ENCODE measurements around the gene HRCT1. TPM values are rescaled to one million over a fixed set of nuclear protein-coding genes. Genes with fewer than 3 reads are reported as not detected.

The HRCT1 gene
- total RNA-seq, 2 donors from 2014 or later, result not detected

GRCh38 chr9:35939679-35940250 is 33.8 kb downstream of the HRCT1 start:
- DNase-seq, result no peak
- Mint-ChIP-seq H3K27ac (no peak overlapping the region), H3K36me3 (ENCODE audit: low read depth) (no peaks in the 10 kb centered on the region), H3K4me3 (no peak overlapping the region), H3K4me1 (no peaks in the 10 kb centered on the region), H3K27me3 (ENCODE audit: insufficient read depth) (peaks cover 53% of the 10 kb centered on the region), H3K9me3 (no peaks in the 10 kb centered on the region)
- H3K4me3 ChIP-seq (ENCODE audit: low read length), result no peak overlapping the region
- no peak for TF ChIP-seq CTCF (conservative IDR thresholded peaks at IDR 0.05)
- H3K36me3 ChIP-seq (ENCODE audit: control insufficient read depth, insufficient read depth, low read length), result no peaks in the 10 kb centered on the region
- H3K27ac ChIP-seq (ENCODE audit: low read depth, low read length), result no peak overlapping the region
- H3K27me3 ChIP-seq (ENCODE audit: control insufficient read depth, insufficient read depth, low read length, poor library complexity, severe bottlenecking), result peaks cover 44% of the 10 kb centered on the region
- no peak overlapping the region for H3K9ac ChIP-seq (ENCODE audit: extremely low read depth, low read length, poor library complexity, severe bottlenecking)
- 88 to 94% methylated on average over 6 to 8 of the region's 8 CpGs for WGBS, 2 experiments (ENCODE audit: insufficient coverage in 1 of 2, insufficient read length in 1 of 2)
- peaks cover 2% of the 10 kb centered on the region for H3K4me1 ChIP-seq (ENCODE audit: control insufficient read depth, insufficient read depth, low read length)
- peaks cover 5% of the 10 kb centered on the region for H3K9me3 ChIP-seq (ENCODE audit: control insufficient read depth, low read length)

- no peak for DNase-seq
- H3K27ac ChIP-seq (ENCODE audit: low read depth, low read length), result no peak overlapping the region
- no peaks in the 10 kb centered on the region for H3K36me3 ChIP-seq (ENCODE audit: control insufficient read depth, insufficient read depth, low read length)
- Mint-ChIP-seq H3K27ac (no peak overlapping the region), H3K4me1 (peaks cover 2% of the 10 kb centered on the region), H3K36me3 (ENCODE audit: low read depth) (no peaks in the 10 kb centered on the region), H3K4me3 (no peak overlapping the region), H3K9me3 (peaks cover 9% of the 10 kb centered on the region), H3K27me3 (ENCODE audit: insufficient read depth) (peaks cover 62% of the 10 kb centered on the region)
- H3K9ac ChIP-seq (ENCODE audit: extremely low read depth, low read length, poor library complexity, severe bottlenecking), result no peak overlapping the region
- H3K4me1 ChIP-seq (ENCODE audit: control insufficient read depth, insufficient read depth, low read length), result peaks cover 2% of the 10 kb centered on the region
- peaks cover 47% of the 10 kb centered on the region for H3K27me3 ChIP-seq (ENCODE audit: control insufficient read depth, insufficient read depth, low read length, poor library complexity, severe bottlenecking)
- H3K4me3 ChIP-seq (ENCODE audit: low read length), result peak overlapping the region; percentile 28
- H3K9me3 ChIP-seq (ENCODE audit: control insufficient read depth, low read length), result peaks cover 10% of the 10 kb centered on the region
- TF ChIP-seq CTCF (conservative IDR thresholded peaks at IDR 0.05), result no peak
- 80 to 82% methylated on average over 6 to 7 of the region's 7 CpGs for WGBS, 2 experiments (ENCODE audit: insufficient coverage in 1 of 2, insufficient read length in 1 of 2)
Measured at GRCh38 chr9:35940458-35941407, 34.7 kb downstream of the HRCT1 start.

GRCh38 chr9:35942286-35942685 is 36.3 kb downstream of the HRCT1 start:
- peaks cover 2% of the 10 kb centered on the region for H3K4me1 ChIP-seq (ENCODE audit: control insufficient read depth, insufficient read depth, low read length)
- Mint-ChIP-seq H3K27me3 (ENCODE audit: insufficient read depth) (peaks cover 61% of the 10 kb centered on the region), H3K4me3 (no peak overlapping the region), H3K9me3 (peaks cover 9% of the 10 kb centered on the region), H3K27ac (no peak overlapping the region), H3K36me3 (ENCODE audit: low read depth) (no peaks in the 10 kb centered on the region), H3K4me1 (peaks cover 2% of the 10 kb centered on the region)
- no peak overlapping the region for H3K4me3 ChIP-seq (ENCODE audit: low read length)
- no peak overlapping the region for H3K9ac ChIP-seq (ENCODE audit: extremely low read depth, low read length, poor library complexity, severe bottlenecking)
- TF ChIP-seq CTCF (conservative IDR thresholded peaks at IDR 0.05), result no peak
- no peak for DNase-seq
- 93 to 95% methylated on average over 3 to 4 of the region's 5 CpGs for WGBS, 2 experiments (ENCODE audit: insufficient coverage in 1 of 2, insufficient read length in 1 of 2)
- H3K27ac ChIP-seq (ENCODE audit: low read depth, low read length), result no peak overlapping the region
- peaks cover 5% of the 10 kb centered on the region for H3K9me3 ChIP-seq (ENCODE audit: control insufficient read depth, low read length)
- no peaks in the 10 kb centered on the region for H3K36me3 ChIP-seq (ENCODE audit: control insufficient read depth, insufficient read depth, low read length)
- H3K27me3 ChIP-seq (ENCODE audit: control insufficient read depth, insufficient read depth, low read length, poor library complexity, severe bottlenecking), result peaks cover 47% of the 10 kb centered on the region
